Measurements from ENCODE around the gene EID1.

GRCh38 chr15:48833526-48834239, 44.3 kb upstream of the EID1 start:
- TF ChIP-seq CTCF (IDR thresholded peaks at IDR 0.05; ENCODE audit: insufficient read depth, low read length) (no peak), POLR2AphosphoS5 (IDR thresholded peaks at IDR 0.05; ENCODE audit: low read depth) (no peak), REST (IDR thresholded peaks at IDR 0.05; ENCODE audit: insufficient replicate concordance, low read depth) (no peak), GABPA (IDR thresholded peaks at IDR 0.05; ENCODE audit: low read depth) (no peak)

All from HL-60 (cell line).